SK-N-SH (cell line): ENCODE measurements around the gene SPINT1. TPM values are rescaled to one million over a fixed set of nuclear protein-coding genes. Genes with fewer than 3 reads are reported as not detected.

ENCODE experiments used
- polyA plus RNA-seq, 3 experiments: library from polyadenylated mRNA; depleted of rRNA; stranded (reverse); fragments of >200 nt; gene quantifications; 2 replicates each; pipeline ENCODE4 v1.2.3, GENCODE V29; 2012
- small RNA-seq, 7 experiments: library from RNA; depleted of rRNA; stranded (forward); fragments of <200 nt; gene quantifications; one replicate each; pipeline ENCODE3, GENCODE V24; 2012

The SPINT1 gene
- polyA plus RNA-seq, 1 of the 3 experiments (the other 2 are of a cell fraction), result 2.0 TPM

Small RNA genes within 50 kb of the gene (small RNA-seq; reads per million reads assigned to genes)
- gene AC025166.1, result 0 reads per million in 7 experiments

Other genes starting within 250 kb of the SPINT1 start
- 1.6 and 2.0 TPM in 2 replicates for gene KNL1, start 249.8 kb upstream of the SPINT1 start, polyA plus RNA-seq (2012; rRNA removed)
- 6.6 and 7.6 TPM in 2 replicates for gene RAD51, start 148.9 kb upstream of the SPINT1 start, polyA plus RNA-seq (2012; rRNA removed)
- 30.0 and 33.0 TPM in 2 replicates for gene RMDN3, start 88.8 kb upstream of the SPINT1 start, polyA plus RNA-seq (2012; rRNA removed)
- gene GCHFR, start 80.0 kb upstream of the SPINT1 start, polyA plus RNA-seq (2012; rRNA removed), result 0.60 and 0.67 TPM in 2 replicates
- 0.06 TPM in 1 of 2 replicates, not detected in the other for gene C15orf62, start 74.1 kb upstream of the SPINT1 start, polyA plus RNA-seq (2012; rRNA removed)
- 35.5 and 37.8 TPM in 2 replicates for gene ZFYVE19, start 37.0 kb upstream of the SPINT1 start, polyA plus RNA-seq (2012; rRNA removed)
- gene DNAJC17, start 36.6 kb upstream of the SPINT1 start, polyA plus RNA-seq (2012; rRNA removed), result 53.1 and 61.6 TPM in 2 replicates
- gene PPP1R14D, start 15.3 kb upstream of the SPINT1 start, polyA plus RNA-seq (2012; rRNA removed), result not detected in 2 replicates
- gene RHOV, start 30.2 kb downstream of the SPINT1 start, polyA plus RNA-seq (2012; rRNA removed), result 0.49 and 0.62 TPM in 2 replicates
- gene VPS18, start 50.4 kb downstream of the SPINT1 start, polyA plus RNA-seq (2012; rRNA removed), result 13.5 and 14.1 TPM in 2 replicates
- gene DLL4, start 85.3 kb downstream of the SPINT1 start, polyA plus RNA-seq (2012; rRNA removed), result 0.03 TPM in 2 replicates
- 9.3 and 12.3 TPM in 2 replicates for gene CHAC1, start 109.4 kb downstream of the SPINT1 start, polyA plus RNA-seq (2012; rRNA removed)